HEK293 (cell line): Measurements from ENCODE around the gene BABAM1.

Source experiments
- BCL11B ChIP-seq: fragments of 450-650 bp; formaldehyde crosslinking; IDR thresholded peaks from 2 replicates; pipeline ENCODE4 v1.5.1; 2016; ENCODE audit warnings: low read depth, missing biosample characterization, missing genetic modification characterization
- FEZF1 ChIP-seq: fragments of 450-650 bp; formaldehyde crosslinking; IDR thresholded peaks from 2 replicates; pipeline ENCODE4 v1.5.1; 2016; ENCODE audit warnings: missing biosample characterization, missing genetic modification characterization
- GLIS1 ChIP-seq: fragments of 450-650 bp; formaldehyde crosslinking; IDR thresholded peaks from 2 replicates; pipeline ENCODE4 v1.5.1; 2016; ENCODE audit warnings: missing biosample characterization, missing genetic modification characterization
- KLF7 ChIP-seq: fragments of 450-650 bp; formaldehyde crosslinking; IDR thresholded peaks from 2 replicates; pipeline ENCODE4 v1.5.1; 2016; ENCODE audit warnings: missing biosample characterization, missing genetic modification characterization, borderline replicate concordance
- MYNN ChIP-seq: fragments of 450-650 bp; formaldehyde crosslinking; IDR thresholded peaks from 2 replicates; pipeline ENCODE4 v1.5.1; 2016; ENCODE audit warnings: missing biosample characterization, missing genetic modification characterization, borderline replicate concordance
- MZF1 ChIP-seq: fragments of 450-650 bp; formaldehyde crosslinking; IDR thresholded peaks from 2 replicates; pipeline ENCODE4 v1.5.1; 2017; ENCODE audit warnings: missing biosample characterization, missing genetic modification characterization, borderline replicate concordance
- OSR2 ChIP-seq: fragments of 450-650 bp; formaldehyde crosslinking; IDR thresholded peaks from 2 replicates; pipeline ENCODE4 v1.5.1; 2016; ENCODE audit warnings: missing biosample characterization, missing genetic modification characterization
- SP3 ChIP-seq: fragments of 450-650 bp; formaldehyde crosslinking; IDR thresholded peaks from 2 replicates; pipeline ENCODE4 v1.5.1; 2016; ENCODE audit warnings: missing biosample characterization, missing genetic modification characterization
- ZBTB7A ChIP-seq: fragments of 450-650 bp; formaldehyde crosslinking; IDR thresholded peaks from 2 replicates; pipeline ENCODE4 v1.5.1; 2016; ENCODE audit warnings: low read depth, missing biosample characterization, missing genetic modification characterization
- ZIC2 ChIP-seq: fragments of 450-650 bp; formaldehyde crosslinking; IDR thresholded peaks from 2 replicates; pipeline ENCODE4 v1.5.1; 2016; ENCODE audit warnings: missing biosample characterization, missing genetic modification characterization
- ZNF140 ChIP-seq: fragments of 450-650 bp; formaldehyde crosslinking; IDR thresholded peaks from 2 replicates; pipeline ENCODE4 v1.5.1; 2016; ENCODE audit warnings: missing biosample characterization, missing genetic modification characterization
- ZNF146 ChIP-seq: fragments of 450-650 bp; formaldehyde crosslinking; IDR thresholded peaks from 2 replicates; pipeline ENCODE4 v1.5.1; 2016; ENCODE audit warnings: missing biosample characterization, missing genetic modification characterization
- ZNF155 ChIP-seq: fragments of 450-650 bp; formaldehyde crosslinking; IDR thresholded peaks from 2 replicates; pipeline ENCODE4 v1.5.1; 2016; ENCODE audit warnings: missing biosample characterization, missing genetic modification characterization
- ZNF174 ChIP-seq: fragments of 450-650 bp; formaldehyde crosslinking; IDR thresholded peaks from 2 replicates; pipeline ENCODE4 v1.5.0; 2017; ENCODE audit warnings: missing biosample characterization, mild to moderate bottlenecking, missing genetic modification characterization
- ZNF214 ChIP-seq: fragments of 450-650 bp; formaldehyde crosslinking; IDR thresholded peaks from 2 replicates; pipeline ENCODE4 v1.5.1; 2017; ENCODE audit warnings: missing biosample characterization, mild to moderate bottlenecking, missing genetic modification characterization, borderline replicate concordance
- ZNF248 ChIP-seq: fragments of 450-650 bp; formaldehyde crosslinking; IDR thresholded peaks from 2 replicates; pipeline ENCODE4 v1.5.1; 2017; ENCODE audit warnings: missing biosample characterization, missing genetic modification characterization
- ZNF324 ChIP-seq: fragments of 450-650 bp; formaldehyde crosslinking; IDR thresholded peaks from 2 replicates; pipeline ENCODE4 v1.5.1; 2016; ENCODE audit warnings: missing biosample characterization, missing genetic modification characterization
- ZNF335 ChIP-seq: fragments of 450-650 bp; formaldehyde crosslinking; conservative IDR thresholded peaks from 2 replicates; pipeline ENCODE4 v1.5.1; 2016; ENCODE audit warnings: missing biosample characterization, missing genetic modification characterization
- ZNF341 ChIP-seq: fragments of 450-650 bp; formaldehyde crosslinking; IDR thresholded peaks from 2 replicates; pipeline ENCODE4; 2016; ENCODE audit warnings: low read depth, missing biosample characterization, missing genetic modification characterization
- ZNF433 ChIP-seq: fragments of 450-650 bp; formaldehyde crosslinking; IDR thresholded peaks from 2 replicates; pipeline ENCODE4 v1.5.1; 2016; ENCODE audit warnings: missing biosample characterization, missing genetic modification characterization, low read depth
- ZNF558 ChIP-seq: fragments of 450-650 bp; formaldehyde crosslinking; IDR thresholded peaks from 2 replicates; pipeline ENCODE4 v1.5.1; 2016; ENCODE audit warnings: missing biosample characterization, missing genetic modification characterization
- ZNF561 ChIP-seq: fragments of 450-650 bp; IDR thresholded peaks from 2 replicates; pipeline ENCODE4 v1.5.1; 2018; ENCODE audit warnings: missing biosample characterization, missing genetic modification characterization, borderline replicate concordance
- ZNF610 ChIP-seq: fragments of 450-650 bp; formaldehyde crosslinking; IDR thresholded peaks from 2 replicates; pipeline ENCODE4 v1.5.1; 2016; ENCODE audit warnings: missing biosample characterization, missing genetic modification characterization, borderline replicate concordance
- ZNF624 ChIP-seq: fragments of 450-650 bp; formaldehyde crosslinking; IDR thresholded peaks from 2 replicates; pipeline ENCODE4 v1.5.1; 2017; ENCODE audit warnings: missing biosample characterization, missing genetic modification characterization
- ZNF776 ChIP-seq: fragments of 450-650 bp; formaldehyde crosslinking; IDR thresholded peaks from 2 replicates; pipeline ENCODE4 v1.5.0; 2017; ENCODE audit warnings: missing biosample characterization, missing genetic modification characterization, borderline replicate concordance
- ZNF837 ChIP-seq: fragments of 450-650 bp; formaldehyde crosslinking; IDR thresholded peaks from 2 replicates; pipeline ENCODE4 v1.5.1; 2016; ENCODE audit warnings: missing biosample characterization, missing genetic modification characterization
- ZNF843 ChIP-seq: fragments of 450-650 bp; formaldehyde crosslinking; IDR thresholded peaks from 2 replicates; pipeline ENCODE4 v1.5.1; 2016; ENCODE audit warnings: missing biosample characterization, missing genetic modification characterization
- TF ChIP-seq, protein P1 (sequence below): fragments of 450-650 bp; formaldehyde crosslinking; IDR thresholded peaks from 2 replicates; pipeline ENCODE4 v1.5.1; 2017; ENCODE audit warnings: missing biosample characterization, missing genetic modification characterization
- TF ChIP-seq, protein P2 (sequence below): fragments of 450-650 bp; formaldehyde crosslinking; IDR thresholded peaks from 2 replicates; pipeline ENCODE4 v1.5.1; 2017; ENCODE audit warnings: missing biosample characterization, missing genetic modification characterization
- TF ChIP-seq, protein P3 (sequence below): fragments of 450-650 bp; formaldehyde crosslinking; IDR thresholded peaks from 2 replicates; pipeline ENCODE4 v1.5.1; 2016; ENCODE audit warnings: missing biosample characterization, missing genetic modification characterization, borderline replicate concordance
- TF ChIP-seq, protein P4 (sequence below): fragments of 450-650 bp; formaldehyde crosslinking; IDR thresholded peaks from 2 replicates; pipeline ENCODE4 v1.5.1; 2016; ENCODE audit warnings: missing biosample characterization, missing genetic modification characterization
- TF ChIP-seq, protein P5 (sequence below): fragments of 450-650 bp; formaldehyde crosslinking; IDR thresholded peaks from 2 replicates; pipeline ENCODE4 v1.5.1; 2016; ENCODE audit warnings: missing biosample characterization, missing genetic modification characterization

The BABAM1 gene

DNA sequence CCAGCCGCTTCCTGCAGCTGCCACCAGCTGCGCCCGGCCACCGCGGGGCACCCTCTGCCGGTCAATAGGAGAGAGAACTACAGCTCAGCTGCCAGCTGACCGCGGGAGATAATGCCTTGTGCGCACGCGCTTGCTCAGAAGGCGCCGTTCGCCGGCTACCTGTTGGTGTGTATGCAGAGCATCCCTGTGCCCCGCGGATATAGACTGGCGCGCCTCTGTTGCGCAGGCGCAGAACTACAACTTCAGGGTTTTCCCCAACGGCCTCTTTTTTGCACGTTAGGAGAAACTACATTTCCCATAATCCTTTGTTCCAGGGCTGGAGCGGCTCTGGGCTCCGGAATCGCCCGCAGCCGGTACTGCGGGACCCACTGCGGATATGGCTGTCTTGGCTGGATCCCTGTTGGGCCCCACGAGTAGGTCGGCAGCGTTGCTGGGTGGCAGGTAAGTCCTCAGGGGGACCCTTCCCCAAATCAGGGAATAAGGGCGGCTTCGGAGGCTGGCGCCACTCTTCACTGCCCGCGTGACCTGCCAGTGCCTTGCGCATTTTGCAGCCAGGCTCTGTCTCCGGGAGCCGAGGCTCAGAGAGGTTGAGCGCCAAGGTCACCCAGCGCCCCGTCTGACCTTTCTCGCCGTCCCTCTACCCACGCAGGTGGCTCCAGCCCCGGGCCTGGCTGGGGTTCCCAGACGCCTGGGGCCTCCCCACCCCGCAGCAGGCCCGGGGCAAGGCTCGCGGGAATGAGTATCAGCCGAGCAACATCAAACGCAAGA lies 38.5 kb downstream of the BABAM1 start, which contains the start of gene MRPL34 (continued):
- TF ChIP-seq ZNF558 (tag by site-specific recombination): no peak
- TF ChIP-seq ZNF624 (tag by site-specific recombination): no peak
- no peak for TF ChIP-seq ZNF155 (tag by site-specific recombination)
- peak; percentile 88 for TF ChIP-seq OSR2 (tag by site-specific recombination)
- TF ChIP-seq, protein P1, sequence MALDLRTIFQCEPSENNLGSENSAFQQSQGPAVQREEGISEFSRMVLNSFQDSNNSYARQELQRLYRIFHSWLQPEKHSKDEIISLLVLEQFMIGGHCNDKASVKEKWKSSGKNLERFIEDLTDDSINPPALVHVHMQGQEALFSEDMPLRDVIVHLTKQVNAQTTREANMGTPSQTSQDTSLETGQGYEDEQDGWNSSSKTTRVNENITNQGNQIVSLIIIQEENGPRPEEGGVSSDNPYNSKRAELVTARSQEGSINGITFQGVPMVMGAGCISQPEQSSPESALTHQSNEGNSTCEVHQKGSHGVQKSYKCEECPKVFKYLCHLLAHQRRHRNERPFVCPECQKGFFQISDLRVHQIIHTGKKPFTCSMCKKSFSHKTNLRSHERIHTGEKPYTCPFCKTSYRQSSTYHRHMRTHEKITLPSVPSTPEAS (tag by site-specific recombination): no peak
- TF ChIP-seq, protein P2, sequence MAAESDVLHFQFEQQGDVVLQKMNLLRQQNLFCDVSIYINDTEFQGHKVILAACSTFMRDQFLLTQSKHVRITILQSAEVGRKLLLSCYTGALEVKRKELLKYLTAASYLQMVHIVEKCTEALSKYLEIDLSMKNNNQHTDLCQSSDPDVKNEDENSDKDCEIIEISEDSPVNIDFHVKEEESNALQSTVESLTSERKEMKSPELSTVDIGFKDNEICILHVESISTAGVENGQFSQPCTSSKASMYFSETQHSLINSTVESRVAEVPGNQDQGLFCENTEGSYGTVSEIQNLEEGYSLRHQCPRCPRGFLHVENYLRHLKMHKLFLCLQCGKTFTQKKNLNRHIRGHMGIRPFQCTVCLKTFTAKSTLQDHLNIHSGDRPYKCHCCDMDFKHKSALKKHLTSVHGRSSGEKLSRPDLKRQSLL (tag by site-specific recombination): peak; percentile 99
- TF ChIP-seq, protein P3, sequence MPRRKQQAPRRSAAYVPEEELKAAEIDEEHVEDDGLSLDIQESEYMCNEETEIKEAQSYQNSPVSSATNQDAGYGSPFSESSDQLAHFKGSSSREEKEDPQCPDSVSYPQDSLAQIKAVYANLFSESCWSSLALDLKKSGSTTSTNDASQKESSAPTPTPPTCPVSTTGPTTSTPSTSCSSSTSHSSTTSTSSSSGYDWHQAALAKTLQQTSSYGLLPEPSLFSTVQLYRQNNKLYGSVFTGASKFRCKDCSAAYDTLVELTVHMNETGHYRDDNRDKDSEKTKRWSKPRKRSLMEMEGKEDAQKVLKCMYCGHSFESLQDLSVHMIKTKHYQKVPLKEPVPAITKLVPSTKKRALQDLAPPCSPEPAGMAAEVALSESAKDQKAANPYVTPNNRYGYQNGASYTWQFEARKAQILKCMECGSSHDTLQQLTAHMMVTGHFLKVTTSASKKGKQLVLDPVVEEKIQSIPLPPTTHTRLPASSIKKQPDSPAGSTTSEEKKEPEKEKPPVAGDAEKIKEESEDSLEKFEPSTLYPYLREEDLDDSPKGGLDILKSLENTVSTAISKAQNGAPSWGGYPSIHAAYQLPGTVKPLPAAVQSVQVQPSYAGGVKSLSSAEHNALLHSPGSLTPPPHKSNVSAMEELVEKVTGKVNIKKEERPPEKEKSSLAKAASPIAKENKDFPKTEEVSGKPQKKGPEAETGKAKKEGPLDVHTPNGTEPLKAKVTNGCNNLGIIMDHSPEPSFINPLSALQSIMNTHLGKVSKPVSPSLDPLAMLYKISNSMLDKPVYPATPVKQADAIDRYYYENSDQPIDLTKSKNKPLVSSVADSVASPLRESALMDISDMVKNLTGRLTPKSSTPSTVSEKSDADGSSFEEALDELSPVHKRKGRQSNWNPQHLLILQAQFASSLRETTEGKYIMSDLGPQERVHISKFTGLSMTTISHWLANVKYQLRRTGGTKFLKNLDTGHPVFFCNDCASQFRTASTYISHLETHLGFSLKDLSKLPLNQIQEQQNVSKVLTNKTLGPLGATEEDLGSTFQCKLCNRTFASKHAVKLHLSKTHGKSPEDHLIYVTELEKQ (tag by site-specific recombination): no peak
- TF ChIP-seq ZNF174 (tag by site-specific recombination): no peak
- peak; percentile 97 for TF ChIP-seq GLIS1 (tag by site-specific recombination)
- TF ChIP-seq FEZF1: peak; percentile 87
- TF ChIP-seq ZNF248 (tag by site-specific recombination): no peak
- TF ChIP-seq BCL11B: 0 out of 2 replicates have a peak, but pooled peaks have one; percentile 10
- TF ChIP-seq, protein P4, sequence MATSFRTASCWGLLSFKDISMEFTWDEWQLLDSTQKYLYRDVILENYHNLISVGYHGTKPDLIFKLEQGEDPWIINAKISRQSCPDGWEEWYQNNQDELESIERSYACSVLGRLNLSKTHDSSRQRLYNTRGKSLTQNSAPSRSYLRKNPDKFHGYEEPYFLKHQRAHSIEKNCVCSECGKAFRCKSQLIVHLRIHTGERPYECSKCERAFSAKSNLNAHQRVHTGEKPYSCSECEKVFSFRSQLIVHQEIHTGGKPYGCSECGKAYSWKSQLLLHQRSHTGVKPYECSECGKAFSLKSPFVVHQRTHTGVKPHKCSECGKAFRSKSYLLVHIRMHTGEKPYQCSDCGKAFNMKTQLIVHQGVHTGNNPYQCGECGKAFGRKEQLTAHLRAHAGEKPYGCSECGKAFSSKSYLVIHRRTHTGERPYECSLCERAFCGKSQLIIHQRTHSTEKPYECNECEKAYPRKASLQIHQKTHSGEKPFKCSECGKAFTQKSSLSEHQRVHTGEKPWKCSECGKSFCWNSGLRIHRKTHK (tag by site-specific recombination): no peak
- 0 out of 2 replicates have a peak, but pooled peaks have one; percentile 1 for TF ChIP-seq ZNF324 (tag by site-specific recombination)
- TF ChIP-seq ZNF146 (tag by site-specific recombination): no peak
- TF ChIP-seq ZNF214 (tag by site-specific recombination): no peak
- TF ChIP-seq ZNF610: peak; percentile 34; the same call in 1 of the 2 replicates
- TF ChIP-seq ZNF843: peak; percentile 82; the same call in 1 of the 2 replicates
- peak; percentile 53 for TF ChIP-seq ZNF341 (tag by site-specific recombination)
- peak; percentile 100 for TF ChIP-seq ZNF335 (tag by site-specific recombination)
- no peak for TF ChIP-seq MYNN
- TF ChIP-seq SP3 (tag by site-specific recombination): peak; percentile 64
- no peak for TF ChIP-seq ZNF433 (tag by site-specific recombination)
- TF ChIP-seq ZIC2 (tag by site-specific recombination): peak; percentile 99
- TF ChIP-seq KLF7: no peak
- TF ChIP-seq, protein P5, sequence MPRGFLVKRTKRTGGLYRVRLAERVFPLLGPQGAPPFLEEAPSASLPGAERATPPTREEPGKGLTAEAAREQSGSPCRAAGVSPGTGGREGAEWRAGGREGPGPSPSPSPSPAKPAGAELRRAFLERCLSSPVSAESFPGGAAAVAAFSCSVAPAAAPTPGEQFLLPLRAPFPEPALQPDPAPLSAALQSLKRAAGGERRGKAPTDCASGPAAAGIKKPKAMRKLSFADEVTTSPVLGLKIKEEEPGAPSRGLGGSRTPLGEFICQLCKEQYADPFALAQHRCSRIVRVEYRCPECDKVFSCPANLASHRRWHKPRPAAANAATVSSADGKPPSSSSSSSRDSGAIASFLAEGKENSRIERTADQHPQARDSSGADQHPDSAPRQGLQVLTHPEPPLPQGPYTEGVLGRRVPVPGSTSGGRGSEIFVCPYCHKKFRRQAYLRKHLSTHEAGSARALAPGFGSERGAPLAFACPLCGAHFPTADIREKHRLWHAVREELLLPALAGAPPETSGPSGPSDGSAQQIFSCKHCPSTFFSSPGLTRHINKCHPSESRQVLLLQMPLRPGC (tag by site-specific recombination): peak; percentile 68
- no peak for TF ChIP-seq ZNF776 (tag by site-specific recombination)
- TF ChIP-seq ZBTB7A (tag by site-specific recombination): peak; percentile 40; the same call in 1 of the 2 replicates
- TF ChIP-seq ZNF140: no peak
- peak; percentile 80 for TF ChIP-seq ZNF561 (tag by site-specific recombination)
- no peak for TF ChIP-seq MZF1 (tag by site-specific recombination)
- no peak for TF ChIP-seq ZNF837
